Stimulated activated CD4-positive, alpha-beta T cell treated with anti-CD3 and anti-CD28 coated beads, Interleukin-1b, Interleukin-23, amount 100 ng/mL, for 4 hours (primary cell): ENCODE measurements around the gene C2orf80.
"Not testable (repeated sequence)": the region's sequence is repeated elsewhere in the genome, so short reads cannot be mapped to it uniquely, and the experiment has no call there.

Source experiments
- DNase-seq, 2 donors: peaks; one replicate each; pipeline ENCODE4 v3.0.0-alpha.2; 2020; ENCODE audit warnings: low read depth in 2 of 2

C2orf80 gene

DNA sequence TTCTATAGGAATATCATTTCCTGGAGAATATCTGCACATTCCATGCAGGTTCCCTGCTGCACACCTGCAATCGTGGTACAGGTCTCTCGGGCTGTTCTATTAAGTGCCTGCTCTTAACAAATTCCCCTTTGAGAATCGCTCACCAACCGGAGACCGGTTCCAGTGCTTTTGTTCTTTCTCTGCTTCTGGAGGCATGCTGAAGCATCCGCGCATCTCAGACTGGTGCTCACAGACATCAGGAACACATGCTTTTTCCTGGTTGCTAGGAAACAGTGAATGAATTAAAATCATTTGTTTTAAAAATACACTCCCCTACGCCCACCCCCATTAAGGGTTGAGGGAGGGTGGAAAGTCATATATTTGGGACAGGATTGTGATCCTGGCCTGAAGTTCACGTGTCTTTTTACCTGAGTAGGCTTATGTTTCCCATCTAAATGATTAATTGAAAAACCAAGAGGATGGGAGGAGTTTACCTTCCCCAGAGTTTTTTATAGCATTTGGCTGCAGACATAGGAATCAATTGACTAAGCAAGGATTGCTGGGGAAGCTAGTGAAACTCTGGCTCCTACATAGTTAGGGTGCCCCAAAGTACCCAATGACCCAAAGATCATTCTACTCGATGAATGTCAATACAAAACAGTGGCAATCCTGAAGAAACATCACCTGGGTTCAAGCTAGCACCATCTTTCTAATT, at the start of gene C2orf80:
TSS of gene C2orf80 (minus strand) at position 221 of the 694 bp plus-strand sequence. CDS start 3,044 bp downstream, outside the sequence.
- no peak for DNase-seq

GRCh38 chr2:208235860-208236259, 46.0 kb upstream of the C2orf80 start:
- DNase-seq, result no peak

DNA sequence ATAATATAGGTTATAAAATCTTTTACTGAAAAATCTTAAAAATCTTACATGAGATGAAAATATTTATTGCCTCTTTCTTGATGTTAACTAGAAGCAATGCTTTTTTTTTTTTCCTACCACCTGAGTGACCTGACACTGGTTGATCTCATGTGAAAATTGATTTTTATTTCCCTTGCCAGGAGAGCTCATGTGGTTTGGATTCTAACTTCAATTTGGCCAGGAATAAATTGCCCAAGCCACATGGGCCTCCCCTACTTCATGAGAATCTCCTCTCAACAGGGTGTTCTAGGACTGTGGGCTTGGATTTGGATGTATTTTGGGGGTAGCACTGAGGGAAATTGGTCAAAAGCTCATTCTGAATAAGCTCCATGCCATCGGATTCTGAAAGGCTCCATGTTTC, 45.0 kb upstream of the C2orf80 start:
- no peak for DNase-seq

GRCh38 chr2:208228476-208228875, 38.6 kb upstream of the C2orf80 start:
- DNase-seq, result no peak

GRCh38 chr2:208227581-208228232, 37.9 kb upstream of the C2orf80 start:
- DNase-seq, result no peak

- DNase-seq, result no peak
These were observed 35.0 kb upstream of the C2orf80 start for GRCh38 chr2:208224802-208225201.

GRCh38 chr2:208222351-208222750, 32.5 kb upstream of the C2orf80 start:
- DNase-seq, result no peak

DNA sequence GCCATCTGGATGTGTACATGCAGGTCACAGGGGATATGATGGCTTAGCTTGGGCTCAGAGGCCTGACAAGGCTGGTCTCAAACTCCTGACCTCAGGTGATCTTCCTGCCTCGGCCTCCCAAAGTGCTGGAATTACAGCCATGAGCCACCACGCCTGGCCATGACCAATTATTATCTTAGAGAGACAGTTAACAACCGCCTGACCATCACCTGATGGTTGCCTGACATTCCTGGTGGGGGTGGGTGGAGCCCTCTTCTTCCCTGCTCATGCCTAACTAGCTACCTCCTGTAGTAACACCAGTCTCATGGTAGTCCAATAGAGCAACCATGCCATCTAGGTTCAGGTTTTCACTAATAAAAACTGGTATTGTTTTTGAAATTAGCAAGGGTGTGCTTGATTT, 32.0 kb upstream of the C2orf80 start:
- not testable (repeated sequence) for DNase-seq

GRCh38 chr2:208210688-208211451, 21.0 kb upstream of the C2orf80 start:
- no peak for DNase-seq

GRCh38 chr2:208208335-208209085, 18.7 kb upstream of the C2orf80 start:
- no peak for DNase-seq

- no peak for DNase-seq
These were observed 17.9 kb upstream of the C2orf80 start for GRCh38 chr2:208207769-208208168.

DNA sequence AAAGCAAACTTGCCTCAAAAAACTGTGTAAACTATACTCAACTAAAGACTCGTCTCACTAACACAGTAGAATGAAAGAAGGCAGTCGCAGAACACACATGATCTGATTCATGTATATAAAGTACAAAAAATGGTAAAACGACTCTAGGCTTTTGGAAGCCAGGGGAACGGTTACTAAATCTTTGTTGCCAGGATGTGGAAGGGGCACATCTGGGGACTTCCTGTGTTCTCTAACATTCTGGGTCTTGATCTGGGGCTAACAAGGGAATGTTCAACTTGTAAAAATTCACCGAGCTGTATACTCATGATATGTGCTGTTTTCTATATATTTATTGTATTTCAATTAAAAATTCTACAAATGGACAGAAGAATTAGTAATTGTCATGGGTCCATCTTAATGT, 14.3 kb upstream of the C2orf80 start:
- DNase-seq, result no peak

- DNase-seq, result no peak
These were observed 5.7 kb upstream of the C2orf80 start for GRCh38 chr2:208195531-208195930.

DNA sequence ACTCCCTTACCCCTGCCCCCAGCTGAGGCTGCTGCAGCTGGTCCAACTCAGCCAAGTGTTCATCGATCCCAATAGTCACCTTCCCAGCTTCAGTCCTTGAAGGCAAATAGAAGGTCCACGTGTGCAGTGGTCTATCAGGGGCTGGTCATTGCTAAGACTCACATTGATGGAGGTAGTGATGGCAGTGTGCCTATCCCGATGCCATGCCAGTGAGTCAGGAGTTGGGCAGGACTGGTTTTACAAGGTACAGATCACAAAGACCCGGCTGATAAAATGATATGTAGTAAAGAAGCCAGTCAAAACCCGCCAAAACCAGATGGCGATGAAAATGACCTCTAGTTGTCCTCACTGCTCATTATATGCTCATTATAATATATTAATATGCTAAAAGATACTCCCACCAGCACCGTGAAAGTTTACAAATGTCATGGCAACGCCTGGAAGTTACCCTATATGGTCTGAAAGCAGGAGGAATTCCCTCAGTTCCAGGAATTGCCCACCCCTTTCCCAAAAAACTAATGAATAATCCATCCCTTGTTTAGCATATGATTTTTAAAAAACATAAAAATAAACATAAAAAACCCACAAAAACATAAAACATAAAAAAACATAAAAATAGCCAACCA, 2.9 kb upstream of the C2orf80 start:
- DNase-seq, result no peak

DNA sequence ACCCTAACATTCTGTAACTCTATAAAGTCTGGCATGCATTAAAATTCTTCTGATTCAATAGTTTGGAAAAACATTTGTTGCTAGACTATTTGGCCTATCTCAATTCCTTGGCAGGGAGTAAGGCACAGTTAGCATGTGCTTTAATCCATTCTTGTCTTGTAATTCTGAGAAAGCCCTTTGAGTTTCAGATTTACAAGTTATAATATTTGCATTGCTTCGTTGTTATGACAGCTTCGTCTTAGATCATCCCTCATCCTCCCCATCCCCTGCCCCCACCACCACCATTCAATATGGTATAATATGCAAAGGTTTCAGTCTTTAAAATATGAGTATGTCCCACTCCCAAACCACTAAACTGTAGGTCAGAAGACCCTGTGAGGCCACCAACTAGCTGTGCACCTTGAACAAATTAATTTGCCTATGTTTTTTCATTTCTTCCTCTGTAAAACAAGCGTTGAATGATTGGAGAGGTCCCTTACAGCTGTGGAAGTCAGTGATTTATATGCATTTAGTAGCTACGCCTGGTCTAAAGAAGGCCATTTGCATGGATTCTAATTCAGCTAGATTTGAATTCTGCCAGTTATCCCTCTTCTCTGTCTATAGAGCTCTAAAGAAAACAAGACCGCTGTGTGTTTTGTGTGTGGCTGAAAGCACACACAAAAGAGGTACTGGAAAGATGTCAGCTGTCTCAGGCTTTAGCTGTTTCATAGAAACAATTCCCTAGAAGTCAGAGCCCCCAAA, 591 bp downstream of the C2orf80 start:
- no peak for DNase-seq

DNA sequence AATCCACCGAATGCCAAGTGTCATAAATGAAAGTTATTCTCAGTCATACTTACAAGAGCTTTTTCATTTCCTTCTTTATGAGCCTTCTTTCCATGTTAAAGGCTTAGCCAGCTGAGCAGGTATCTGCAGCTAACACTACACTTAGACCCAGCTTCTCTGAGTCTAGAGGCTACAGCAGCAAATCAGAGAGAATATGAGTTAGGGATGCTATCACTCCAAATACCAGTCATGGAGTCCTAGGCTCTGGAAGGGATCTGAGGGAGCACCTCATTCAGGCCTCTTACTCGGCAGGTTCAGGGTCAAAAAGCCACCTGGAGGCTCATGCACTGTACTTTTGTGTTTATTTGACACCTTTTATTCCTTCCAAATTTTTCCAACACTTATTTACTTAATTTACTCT, 2.9 kb downstream of the C2orf80 start:
- DNase-seq, result no peak

DNA sequence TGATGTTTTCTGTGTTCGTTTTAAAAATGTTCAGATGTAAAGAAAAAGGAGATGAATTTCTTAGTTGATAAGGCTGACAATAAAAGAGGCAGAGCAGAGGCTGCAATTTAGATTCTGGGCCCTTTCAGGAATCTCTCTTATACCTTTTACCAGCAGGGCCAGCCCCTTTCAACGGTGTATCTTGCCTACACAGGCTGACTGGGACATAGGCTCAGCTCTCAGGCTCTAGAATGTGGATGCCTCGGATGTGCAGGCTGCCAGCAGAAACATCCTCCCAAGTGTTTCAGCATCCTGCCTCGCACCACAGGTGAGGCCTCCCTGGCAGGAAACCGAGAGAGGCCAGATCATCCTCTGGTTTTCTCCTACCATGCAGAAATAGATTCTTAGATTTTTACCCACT, 3.4 kb downstream of the C2orf80 start:
- no peak for DNase-seq

GRCh38 chr2:208183972-208184705, 5.7 kb downstream of the C2orf80 start:
- no peak for DNase-seq

DNA sequence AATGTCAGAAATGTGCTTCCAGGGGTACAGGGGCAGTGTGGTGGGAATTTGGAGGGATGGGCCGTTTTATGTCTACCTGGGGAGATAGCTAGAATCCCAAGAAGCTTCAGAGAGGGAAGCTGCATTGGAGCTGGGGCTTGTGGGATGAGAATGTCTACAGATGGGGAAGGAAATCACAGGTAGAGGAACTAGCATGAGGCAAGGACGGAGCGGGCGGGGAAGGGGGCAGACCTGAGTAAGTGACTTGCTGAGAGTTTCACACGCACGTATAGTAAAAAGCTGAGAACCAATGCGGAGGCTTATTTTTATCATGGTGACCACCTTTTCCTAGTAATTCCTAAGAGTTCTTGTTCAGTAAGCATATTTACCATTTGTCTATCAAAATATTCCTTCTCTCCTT, 6.3 kb downstream of the C2orf80 start:
- DNase-seq, result no peak

DNA sequence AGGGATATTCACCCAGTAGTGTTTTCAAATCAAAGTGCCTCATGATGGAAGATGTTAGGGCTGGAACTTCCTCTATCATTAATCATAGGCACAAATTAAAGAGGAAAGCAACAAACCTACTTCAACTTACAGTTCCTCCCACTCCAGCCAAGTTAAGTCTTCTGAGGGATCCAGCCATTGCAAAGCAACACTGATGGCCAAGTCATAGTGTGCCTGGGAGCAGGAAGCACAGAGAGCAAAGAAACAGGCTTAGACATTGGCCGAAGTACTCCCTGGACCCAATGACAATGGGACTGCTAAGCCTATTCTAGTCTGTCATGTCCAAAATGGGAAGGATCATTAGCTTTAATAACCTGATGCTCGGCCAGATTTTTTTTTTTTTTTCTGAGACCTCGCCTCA, 7.0 kb downstream of the C2orf80 start:
- no peak for DNase-seq
